Measurements from ENCODE around the gene RAMP1.

GRCh38 chr2:237885111-237885930 is 25.9 kb downstream of the RAMP1 start:
- TF ChIP-seq, protein P1, sequence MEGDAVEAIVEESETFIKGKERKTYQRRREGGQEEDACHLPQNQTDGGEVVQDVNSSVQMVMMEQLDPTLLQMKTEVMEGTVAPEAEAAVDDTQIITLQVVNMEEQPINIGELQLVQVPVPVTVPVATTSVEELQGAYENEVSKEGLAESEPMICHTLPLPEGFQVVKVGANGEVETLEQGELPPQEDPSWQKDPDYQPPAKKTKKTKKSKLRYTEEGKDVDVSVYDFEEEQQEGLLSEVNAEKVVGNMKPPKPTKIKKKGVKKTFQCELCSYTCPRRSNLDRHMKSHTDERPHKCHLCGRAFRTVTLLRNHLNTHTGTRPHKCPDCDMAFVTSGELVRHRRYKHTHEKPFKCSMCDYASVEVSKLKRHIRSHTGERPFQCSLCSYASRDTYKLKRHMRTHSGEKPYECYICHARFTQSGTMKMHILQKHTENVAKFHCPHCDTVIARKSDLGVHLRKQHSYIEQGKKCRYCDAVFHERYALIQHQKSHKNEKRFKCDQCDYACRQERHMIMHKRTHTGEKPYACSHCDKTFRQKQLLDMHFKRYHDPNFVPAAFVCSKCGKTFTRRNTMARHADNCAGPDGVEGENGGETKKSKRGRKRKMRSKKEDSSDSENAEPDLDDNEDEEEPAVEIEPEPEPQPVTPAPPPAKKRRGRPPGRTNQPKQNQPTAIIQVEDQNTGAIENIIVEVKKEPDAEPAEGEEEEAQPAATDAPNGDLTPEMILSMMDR (IDR thresholded peaks at IDR 0.05 in 4 of 5, conservative IDR thresholded peaks at IDR 0.05 in 1 of 5) = no peak
- TF ChIP-seq POLR2A (IDR thresholded peaks at IDR 0.05) = no peak
